OCI-LY1 (cell line): ENCODE data around the gene INSYN1.

Experiments used
- H2AFZ ChIP-seq: fragments of 200-600 bp; sonication (generic), shearing (Covaris generic); 2 replicates; pipeline ENCODE4 v1.6.0; 2014; ENCODE audit warnings: antibody characterized with exemption, mild to moderate bottlenecking, low read length
- H3F3A ChIP-seq: fragments of 200-600 bp; sonication (generic), shearing (Covaris generic); 2 replicates; pipeline ENCODE4 v1.6.0; 2014; ENCODE audit warnings: mild to moderate bottlenecking, antibody characterized with exemption, low read length, moderate library complexity; ENCODE audit not compliant: insufficient read depth
- H3K27ac ChIP-seq: fragments of 200-600 bp; sonication (generic); 2 replicates; pipeline ENCODE4 v1.5.1; 2014; ENCODE audit warnings: low read length, mixed run types, mild to moderate bottlenecking, low read depth; ENCODE audit not compliant: poor library complexity, severe bottlenecking
- H3K27me3 ChIP-seq: fragments of 200-600 bp; sonication (generic); 2 replicates; pipeline ENCODE4 v1.6.0; 2014; ENCODE audit warnings: antibody characterized with exemption, mild to moderate bottlenecking, low read length, moderate library complexity; ENCODE audit not compliant: insufficient read depth
- H3K36me3 ChIP-seq: fragments of 200-600 bp; sonication (generic); 2 replicates; pipeline ENCODE4 v1.6.1; 2014; ENCODE audit warnings: mild to moderate bottlenecking, antibody characterized with exemption, low read length, moderate library complexity, mixed read lengths; ENCODE audit not compliant: insufficient read depth
- H3K4me1 ChIP-seq: fragments of 200-600 bp; sonication (generic); 2 replicates; pipeline ENCODE4 v1.5.1; 2014; ENCODE audit warnings: mild to moderate bottlenecking, low read length, moderate library complexity; ENCODE audit not compliant: insufficient read depth, severe bottlenecking
- H3K4me2 ChIP-seq: fragments of 200-600 bp; sonication (generic), shearing (Covaris generic); 2 replicates; pipeline ENCODE4 v1.6.1; 2014; ENCODE audit warnings: low read length
- H3K4me3 ChIP-seq: fragments of 200-600 bp; sonication (generic); 2 replicates; pipeline ENCODE4 v1.5.1; 2014; ENCODE audit warnings: low read length, low read depth, mild to moderate bottlenecking, mixed read lengths; ENCODE audit not compliant: poor library complexity, severe bottlenecking
- H3K79me2 ChIP-seq: fragments of 200-600 bp; shearing (Covaris generic); 2 replicates; pipeline ENCODE4 v1.6.1; 2016; ENCODE audit warnings: mixed run types, low read length, mixed read lengths; ENCODE audit not compliant: insufficient read depth
- H3K9ac ChIP-seq: fragments of 200-600 bp; sonication (generic), shearing (Covaris generic); 2 replicates; pipeline ENCODE4 v1.6.1; 2014; ENCODE audit warnings: mild to moderate bottlenecking, low read length, mixed read lengths
- H3K9me2 ChIP-seq: fragments of 200-600 bp; sonication (generic), shearing (Covaris generic); 2 replicates; pipeline ENCODE4 v1.6.1; 2014; ENCODE audit warnings: low read depth, mild to moderate bottlenecking, low read length, mixed read lengths
- H3K9me3 ChIP-seq: fragments of 200-600 bp; shearing (Covaris generic); 2 replicates; pipeline ENCODE4 v1.6.1; 2014; ENCODE audit warnings: low read length, mixed read lengths
- H4K20me1 ChIP-seq: fragments of 200-600 bp; sonication (generic), shearing (Covaris generic); 2 replicates; pipeline ENCODE4 v1.6.0; 2016; ENCODE audit warnings: mild to moderate bottlenecking, low read length; ENCODE audit not compliant: insufficient read depth
- CTCF ChIP-seq: fragments of 200-600 bp; sonication (generic), shearing (Covaris generic); IDR thresholded peaks from 2 replicates; pipeline ENCODE4 v1.5.1; 2017; ENCODE audit warnings: mild to moderate bottlenecking, antibody characterized with exemption, low read length, moderate library complexity, mixed read lengths
- EZH2 ChIP-seq: fragments of 200-600 bp; sonication (generic), shearing (Covaris generic); IDR thresholded peaks from 2 replicates; pipeline ENCODE4 v1.8.0; 2017; ENCODE audit warnings: borderline replicate concordance, mixed run types, mild to moderate bottlenecking, antibody characterized with exemption, low read length, moderate library complexity, mixed read lengths

INSYN1 gene

DNA sequence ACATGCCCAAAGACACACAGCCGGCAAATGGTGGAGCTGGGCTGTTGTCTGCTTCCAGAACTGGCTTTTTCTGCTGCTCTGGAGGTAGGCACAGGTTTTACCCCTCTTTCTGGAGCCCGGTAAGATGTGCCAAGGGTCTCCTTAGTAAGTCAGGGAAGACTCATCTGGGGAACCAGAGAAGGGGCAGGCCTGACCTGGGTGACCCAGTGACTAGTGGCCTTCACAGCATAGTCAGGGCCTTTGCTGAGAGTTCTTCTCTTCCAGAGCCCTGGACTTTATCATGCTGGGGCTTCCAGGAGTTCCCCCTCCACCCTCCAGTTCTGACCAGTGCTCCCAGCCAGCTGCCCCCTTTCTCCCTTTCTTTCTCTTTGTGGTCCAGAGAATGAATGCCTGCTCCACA, 65.8 kb downstream of the INSYN1 start:
- Histone ChIP-seq H3K79me2 (no peaks in the 10 kb centered on the region), H3K9me3 (no peaks in the 10 kb centered on the region), H2AFZ (no peak overlapping the region), H3K9me2 (no peaks in the 10 kb centered on the region), H3K9ac (no peak overlapping the region), H3K4me3 (no peak overlapping the region), H3K36me3 (no peaks in the 10 kb centered on the region), H3F3A (no peaks in the 10 kb centered on the region), H3K4me2 (no peak overlapping the region), H3K4me1 (no peaks in the 10 kb centered on the region), H3K27ac (no peak overlapping the region), H3K27me3 (0 out of 2 replicates have a peak, but pooled peaks cover 6% of the 10 kb centered on the region), H4K20me1 (no peaks in the 10 kb centered on the region)
- no peak for TF ChIP-seq CTCF
- no peak for TF ChIP-seq EZH2

DNA sequence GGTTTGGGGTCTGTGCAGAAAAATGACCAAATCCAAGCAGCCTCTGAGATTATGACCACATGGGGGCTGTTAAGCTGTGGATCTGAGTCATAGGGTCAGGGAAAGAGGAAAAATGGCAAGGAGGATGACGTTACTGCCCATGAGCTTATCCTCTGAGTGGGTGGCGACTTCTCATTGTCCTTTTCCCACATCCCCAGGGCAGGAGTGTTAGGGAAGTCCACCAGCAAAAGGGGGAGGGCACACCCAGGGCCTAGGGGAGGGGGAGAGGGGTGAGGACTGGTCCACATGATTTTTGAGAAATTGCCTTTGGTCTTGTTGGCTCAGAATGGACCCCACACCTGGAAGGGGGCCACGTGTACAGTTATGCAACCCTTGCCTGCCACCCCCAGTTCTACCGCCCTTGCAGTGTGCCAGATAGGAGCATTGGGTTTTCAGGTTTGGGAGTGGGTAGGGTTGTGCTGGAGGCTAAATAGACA, 66.3 kb downstream of the INSYN1 start:
- no peak overlapping the region for H3K4me3 ChIP-seq
- no peaks in the 10 kb centered on the region for H3K79me2 ChIP-seq
- H3K27me3 ChIP-seq: 0 out of 2 replicates have a peak, but pooled peaks cover 6% of the 10 kb centered on the region
- H3K4me2 ChIP-seq: no peak overlapping the region
- no peak overlapping the region for H2AFZ ChIP-seq
- TF ChIP-seq CTCF (no peak), EZH2 (no peak)
- H3F3A ChIP-seq: no peaks in the 10 kb centered on the region
- no peaks in the 10 kb centered on the region for H3K4me1 ChIP-seq
- H3K27ac ChIP-seq: no peak overlapping the region
- H3K9me3 ChIP-seq: no peaks in the 10 kb centered on the region
- H3K36me3 ChIP-seq: no peaks in the 10 kb centered on the region
- H3K9me2 ChIP-seq: no peaks in the 10 kb centered on the region
- H3K9ac ChIP-seq: no peak overlapping the region
- no peaks in the 10 kb centered on the region for H4K20me1 ChIP-seq

- Histone ChIP-seq H2AFZ (no peak overlapping the region), H3K4me1 (no peaks in the 10 kb centered on the region), H3K36me3 (no peaks in the 10 kb centered on the region), H3K9me2 (no peaks in the 10 kb centered on the region), H3F3A (no peaks in the 10 kb centered on the region), H3K79me2 (no peaks in the 10 kb centered on the region), H3K27me3 (0 out of 2 replicates have a peak, but pooled peaks cover 6% of the 10 kb centered on the region), H3K4me2 (no peak overlapping the region), H3K9me3 (no peaks in the 10 kb centered on the region), H3K27ac (no peak overlapping the region), H3K9ac (no peak overlapping the region), H4K20me1 (no peaks in the 10 kb centered on the region), H3K4me3 (no peak overlapping the region)
- no peak for TF ChIP-seq EZH2
- TF ChIP-seq CTCF: no peak
Measured at GRCh38 chr15:73685981-73686380, 67.2 kb downstream of the INSYN1 start.
